SKM-1 (cell line): ENCODE results near the gene STX8.
"Not testable (repeated sequence)": the region's sequence is repeated elsewhere in the genome, so short reads cannot be mapped to it uniquely, and the experiment has no call there.

Experiments used
- DNase-seq: peaks from one replicate; lab custom pipeline; 2025; ENCODE audit not compliant: unreplicated experiment; lab: John Stamatoyannopoulos, UW

Gene STX8

DNA sequence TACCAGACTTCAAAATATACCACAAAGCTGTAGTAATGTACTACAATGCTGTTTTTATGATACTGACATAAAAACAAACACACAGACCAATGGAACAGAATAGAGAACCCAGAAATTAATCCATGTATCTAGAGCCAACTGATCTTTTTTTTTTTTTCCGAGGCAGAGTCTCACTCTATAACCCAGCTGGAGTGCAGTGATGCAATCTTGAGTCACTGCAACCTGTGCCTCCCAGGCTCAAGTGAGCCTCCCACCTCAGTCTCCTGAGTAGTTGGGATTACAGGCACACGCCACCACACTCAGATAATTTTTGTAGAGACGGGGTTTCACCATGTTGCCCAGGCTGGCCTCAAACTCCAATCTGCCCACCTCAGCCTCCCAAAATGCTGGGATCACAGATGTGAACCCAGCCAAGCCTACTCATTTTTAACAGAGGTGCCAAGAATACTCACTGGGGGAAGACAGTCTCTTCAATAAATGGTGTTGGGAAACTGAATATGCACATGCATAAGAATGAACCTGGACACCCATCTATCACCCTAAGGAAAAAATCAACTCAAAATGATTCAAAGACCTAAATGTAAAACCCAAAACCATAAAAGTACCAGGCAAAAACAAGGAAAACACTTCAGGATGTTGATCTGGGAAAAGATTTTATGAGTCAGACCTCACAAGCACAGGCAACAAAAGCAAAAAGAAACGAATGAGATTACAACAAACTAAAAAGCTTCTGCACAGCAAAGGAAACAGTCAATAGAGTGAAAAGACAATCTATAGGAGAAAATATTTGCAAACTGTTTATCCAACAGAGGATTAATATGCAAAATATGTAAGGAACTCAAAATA lies 63.1 kb downstream of the STX8 start:
- DNase-seq, result no peak

DNA sequence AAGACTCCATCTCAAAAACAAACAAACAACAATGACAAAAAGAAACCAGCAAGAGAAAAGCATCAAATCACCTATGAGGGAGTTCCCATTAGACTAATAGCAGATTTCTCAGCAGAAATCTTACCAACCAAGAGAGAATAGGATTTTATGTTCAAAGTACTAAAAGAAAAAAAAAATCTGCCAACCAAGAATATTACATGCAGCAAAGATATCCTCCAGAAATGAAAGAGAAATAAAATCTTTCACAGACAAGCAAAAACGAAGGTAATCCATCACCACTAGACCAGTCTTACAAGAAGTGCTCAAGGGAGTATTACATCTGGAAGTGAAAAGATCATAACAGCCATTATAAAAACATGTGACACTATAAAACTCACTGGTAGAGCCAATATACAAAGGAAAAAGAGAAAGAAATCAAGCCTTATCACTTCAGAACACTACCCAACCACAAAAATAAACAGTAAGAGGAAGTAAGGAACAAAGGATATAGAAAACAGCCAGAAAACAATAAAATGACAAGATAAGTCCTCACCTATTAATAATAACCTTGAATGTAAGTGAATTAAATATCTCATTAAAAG lies 66.3 kb downstream of the STX8 start:
- no peak for DNase-seq

DNA sequence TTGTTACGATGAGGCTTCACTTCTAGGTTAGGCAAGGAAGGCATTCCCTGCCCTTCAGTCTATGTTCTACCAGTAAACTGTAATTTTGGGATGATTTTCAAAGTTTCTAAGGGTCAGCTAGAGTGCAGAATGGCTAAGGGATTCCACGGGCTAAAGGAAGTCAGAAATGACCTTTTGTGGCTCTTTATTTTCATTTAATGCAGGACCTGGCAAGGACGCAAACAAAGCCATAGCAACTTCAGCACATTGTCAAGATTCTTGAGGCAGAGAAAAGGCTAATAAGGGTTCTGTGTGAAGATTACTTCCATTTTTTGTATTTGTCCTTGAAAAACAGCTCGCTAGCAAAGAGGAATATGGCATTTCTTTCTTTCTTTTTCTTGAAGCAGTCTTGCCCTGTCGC lies 76.6 kb downstream of the STX8 start:
- no peak for DNase-seq

DNA sequence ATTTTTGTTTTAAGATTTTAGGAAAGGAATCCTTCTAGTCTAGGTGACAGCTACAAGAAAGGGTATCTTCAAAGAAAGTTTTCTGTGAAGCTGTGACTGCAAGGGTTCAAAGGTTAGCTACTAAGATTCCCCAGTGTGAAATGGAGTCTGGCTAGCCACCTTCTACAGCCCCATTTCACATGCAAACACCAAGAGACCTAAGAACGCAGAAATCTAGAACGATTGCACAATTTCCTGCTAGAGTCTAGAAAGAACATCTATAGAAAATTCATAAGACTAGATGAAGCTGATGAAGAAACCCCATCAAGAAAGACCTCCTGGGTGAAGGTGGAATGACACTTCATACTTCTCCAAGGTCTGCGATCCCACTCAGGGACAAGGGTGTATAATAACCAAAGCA lies 77.1 kb downstream of the STX8 start:
- no peak for DNase-seq

DNA sequence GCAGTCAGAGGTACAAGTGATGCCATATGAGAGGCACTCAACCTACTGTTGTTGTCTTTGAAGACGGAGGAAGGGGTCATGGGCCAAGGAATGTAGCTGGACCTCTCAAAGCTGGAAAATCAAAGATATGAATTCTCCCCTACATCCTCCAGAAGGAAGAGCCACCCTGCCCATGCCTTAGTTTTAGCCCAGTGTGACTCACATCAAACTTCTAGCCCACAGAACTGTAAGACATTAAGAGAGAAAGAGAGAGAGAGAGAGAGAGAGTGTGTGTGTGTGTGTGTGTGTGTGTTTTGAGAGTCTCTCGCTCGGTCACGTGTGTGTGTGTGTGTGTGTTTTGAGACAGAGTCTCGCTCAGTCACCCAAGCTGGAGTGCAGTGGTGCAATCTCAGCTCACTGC lies 87.1 kb downstream of the STX8 start:
- DNase-seq, result no peak

DNA sequence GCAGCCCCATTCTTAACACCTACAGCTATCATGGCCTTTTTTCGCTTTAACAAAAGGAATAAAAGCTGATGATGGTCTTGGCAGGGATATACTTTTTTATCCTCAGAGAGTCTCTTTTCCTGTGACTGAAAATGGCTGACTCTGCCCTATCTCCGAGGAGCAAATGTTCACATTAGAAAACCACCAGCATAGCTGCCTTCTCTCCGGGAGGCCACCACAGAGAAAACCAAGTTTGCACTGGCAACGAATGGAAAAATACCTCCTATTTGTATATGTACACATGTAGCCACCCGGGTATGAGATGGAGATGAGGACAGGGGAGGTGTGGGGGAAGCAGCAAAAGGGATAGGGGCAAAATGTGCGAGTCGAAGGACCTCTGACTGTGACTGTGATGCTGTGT lies 88.2 kb downstream of the STX8 start:
- no peak for DNase-seq

DNA sequence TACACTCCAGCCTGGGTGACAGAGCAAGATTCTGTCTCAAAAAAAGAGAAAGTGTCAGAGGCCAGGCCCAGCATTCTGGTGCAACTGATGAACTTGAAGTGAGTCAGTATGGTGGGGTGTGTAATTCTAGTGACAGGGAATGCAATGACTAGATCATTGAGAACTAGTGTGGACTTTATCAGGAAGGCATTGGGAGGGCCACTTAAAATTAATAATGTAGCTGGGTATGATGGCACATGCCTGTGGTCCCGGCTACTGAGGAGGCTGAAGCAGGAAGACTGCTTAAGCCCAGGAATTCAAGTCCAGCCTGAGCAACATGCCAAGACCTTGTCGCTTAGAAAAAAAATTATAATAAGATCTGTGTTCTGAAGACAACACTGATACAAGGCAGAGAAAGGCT lies 90.8 kb downstream of the STX8 start:
- DNase-seq, result no peak

DNA sequence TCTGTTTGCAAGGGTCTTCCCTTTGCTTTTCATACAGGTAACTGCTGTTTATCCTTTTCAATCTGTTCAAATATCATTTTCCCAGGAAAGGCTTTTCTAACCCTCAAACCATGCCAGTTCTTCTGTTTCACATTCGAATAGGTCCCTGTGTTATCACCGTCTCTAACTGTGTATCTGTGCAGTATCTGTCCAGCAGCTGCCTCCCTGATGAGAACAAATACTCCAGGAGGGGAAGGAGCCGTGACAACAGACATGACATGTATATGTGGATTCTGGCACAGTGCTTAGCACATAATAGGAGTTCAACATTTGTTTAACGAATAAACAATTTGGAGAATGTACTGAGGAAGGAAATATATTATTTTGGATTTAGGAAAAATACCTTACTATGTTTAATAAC lies 95.7 kb downstream of the STX8 start:
- DNase-seq, result no peak

DNA sequence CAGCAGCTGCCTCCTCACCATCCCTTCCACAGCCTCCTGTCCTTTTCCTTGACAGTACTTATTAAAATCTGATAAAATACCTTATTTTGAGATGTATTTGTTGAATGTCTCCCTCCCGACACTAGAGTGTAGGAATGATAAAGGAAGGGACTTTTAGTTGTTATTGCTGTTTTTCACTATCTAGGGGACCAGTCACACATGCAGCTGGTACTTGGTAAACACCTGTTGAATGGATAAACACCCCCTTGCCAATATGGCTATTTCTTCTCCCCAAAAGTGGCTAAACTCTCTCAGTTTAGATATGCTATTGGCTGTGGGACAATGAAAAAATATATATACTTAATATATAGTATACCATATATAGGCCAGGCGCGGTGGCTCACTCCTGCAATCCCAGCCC lies 96.7 kb downstream of the STX8 start:
- DNase-seq, result no peak

DNA sequence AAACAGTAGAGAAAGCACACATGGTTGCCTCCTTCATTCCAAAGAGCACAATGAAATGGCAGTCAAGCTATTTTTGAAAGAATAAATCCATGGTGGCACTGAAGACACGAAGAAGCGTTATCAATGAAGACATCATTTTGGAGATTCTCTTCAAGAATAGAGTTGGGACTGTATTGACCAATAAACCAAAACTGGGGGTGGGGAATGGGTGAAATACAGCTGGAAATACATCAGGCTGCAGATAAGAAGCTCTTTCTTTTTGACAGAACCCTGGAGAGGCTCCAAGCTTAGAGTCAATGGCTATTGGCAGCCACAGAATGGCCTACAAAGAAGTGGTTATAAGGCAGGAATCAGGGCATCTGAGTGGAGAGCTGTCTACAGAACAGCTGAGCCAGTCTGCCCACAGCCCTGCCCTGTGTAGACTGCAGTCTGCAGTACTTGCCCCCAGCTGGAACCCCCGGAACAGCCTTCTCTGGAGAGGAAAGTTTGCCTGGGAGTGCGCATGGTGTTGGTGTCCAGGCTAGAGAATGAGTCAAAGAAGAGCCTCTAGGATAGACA lies 100.4 kb downstream of the STX8 start:
- no peak for DNase-seq

DNA sequence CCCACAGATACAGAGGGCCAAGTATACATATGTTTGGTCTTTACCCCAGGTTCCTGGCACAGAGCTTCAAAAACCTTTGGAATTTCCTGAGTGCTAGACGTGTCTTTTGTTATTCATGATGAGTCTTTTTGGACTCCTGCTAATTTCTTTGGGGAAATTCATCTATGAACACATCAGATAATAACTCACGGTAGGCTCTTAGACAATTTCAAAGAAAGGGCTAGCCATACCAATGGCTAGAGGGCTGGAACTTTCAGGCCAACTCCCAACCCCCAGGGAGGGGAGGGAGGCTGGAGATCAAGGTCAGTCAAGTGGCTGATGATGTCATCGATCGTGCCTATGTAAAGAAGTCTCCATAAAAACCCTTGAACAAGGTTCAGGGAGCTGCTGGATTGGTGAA lies 101.9 kb downstream of the STX8 start:
- no peak for DNase-seq

DNA sequence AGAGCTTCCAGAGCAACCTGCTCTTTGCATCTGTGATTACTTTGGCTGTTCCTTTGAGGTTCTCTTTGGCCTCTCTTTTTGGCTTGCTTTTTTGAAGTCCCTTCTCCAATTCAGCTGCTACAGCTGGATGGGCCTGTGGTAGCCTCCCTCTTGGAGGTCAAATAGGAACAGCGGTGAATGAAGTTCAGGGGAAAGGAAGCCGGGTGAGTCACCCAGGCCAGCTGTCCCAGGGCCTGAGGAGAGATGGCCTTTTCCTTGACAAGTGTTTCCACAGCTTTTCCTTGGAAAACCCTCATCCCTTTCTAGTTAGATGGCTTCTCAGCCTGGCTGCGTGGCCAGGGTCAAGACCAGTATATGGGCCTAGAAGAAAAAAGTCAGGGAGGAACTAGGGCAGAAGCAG lies 103.1 kb downstream of the STX8 start:
- DNase-seq, result no peak

DNA sequence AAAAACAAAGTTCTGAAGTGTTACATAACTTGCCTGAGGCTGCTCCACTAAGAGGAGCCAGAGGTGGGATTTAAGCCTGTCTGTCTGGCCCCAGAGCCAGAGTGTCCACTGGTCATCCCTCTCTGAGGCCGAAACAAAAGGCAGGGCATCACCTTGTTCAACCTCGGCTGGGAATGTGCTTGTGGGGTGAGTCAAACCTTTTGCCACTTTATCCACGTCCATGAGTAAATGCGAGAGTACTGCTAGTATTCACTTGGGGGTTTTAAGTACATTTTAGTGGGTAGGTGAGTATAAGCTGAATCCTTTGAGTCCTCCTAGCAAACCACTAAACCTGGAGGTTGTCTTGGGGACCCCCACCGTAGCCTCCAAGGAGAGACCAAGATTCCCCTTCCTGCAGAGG lies 103.5 kb downstream of the STX8 start:
- DNase-seq, result no peak

DNA sequence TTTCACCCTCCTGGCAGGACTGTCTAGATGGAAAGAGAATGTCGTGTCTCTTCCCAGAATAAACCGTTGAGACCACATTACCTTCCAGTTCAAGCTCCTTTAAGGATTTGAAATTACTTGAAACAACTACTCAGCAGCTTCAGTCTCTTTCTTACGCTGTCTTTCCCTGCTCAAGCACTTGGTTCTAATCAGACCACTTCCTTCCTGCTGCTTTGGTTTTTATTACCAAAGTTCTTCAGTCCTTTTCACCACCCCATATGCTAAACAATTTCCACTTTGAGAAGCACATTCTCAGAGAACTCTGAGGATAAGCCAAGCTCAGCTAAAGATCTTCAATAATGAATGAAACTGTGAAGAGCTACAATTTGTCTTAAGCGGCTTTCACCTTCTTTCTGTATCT lies 105.4 kb downstream of the STX8 start:
- DNase-seq, result no peak

DNA sequence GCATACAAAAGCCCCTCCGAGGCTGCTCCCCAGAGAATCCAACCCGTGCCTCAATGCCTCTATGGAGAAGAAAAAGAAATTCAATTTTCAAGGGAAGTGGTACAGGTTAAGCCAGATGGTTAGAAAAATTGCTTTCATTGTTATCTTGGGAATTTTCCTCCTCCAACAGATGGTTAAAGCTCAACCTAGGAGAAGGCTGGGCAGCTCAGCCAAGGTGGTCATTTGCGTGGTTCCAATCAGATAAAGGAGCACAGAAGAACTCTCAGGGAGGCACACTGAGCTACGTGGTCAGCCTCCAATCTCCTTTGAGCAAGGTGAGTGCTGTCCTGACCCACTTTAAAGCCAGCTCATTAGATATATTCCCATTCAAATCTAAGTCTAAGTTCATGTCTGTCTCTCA lies 106.7 kb downstream of the STX8 start:
- no peak for DNase-seq

DNA sequence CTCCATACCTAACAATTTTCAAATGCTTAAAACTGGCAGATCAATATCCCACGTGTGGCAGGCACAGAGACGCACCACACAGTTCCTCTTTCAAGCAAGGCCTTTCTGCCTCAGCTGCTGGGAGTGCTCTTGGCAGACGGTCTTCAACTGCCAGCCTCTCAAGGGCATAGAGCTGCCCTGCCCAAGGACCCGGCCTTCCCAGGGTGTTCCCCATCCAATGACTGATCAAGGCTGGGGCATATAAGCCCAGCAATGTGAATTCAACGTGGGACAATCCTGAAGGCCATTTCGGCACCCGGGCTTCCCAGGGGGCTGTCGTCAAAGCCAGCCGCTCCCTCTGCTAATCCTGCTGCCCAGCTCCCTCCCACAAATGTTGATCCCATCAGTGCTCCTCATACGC lies 107.1 kb downstream of the STX8 start:
- DNase-seq, result no peak

DNA sequence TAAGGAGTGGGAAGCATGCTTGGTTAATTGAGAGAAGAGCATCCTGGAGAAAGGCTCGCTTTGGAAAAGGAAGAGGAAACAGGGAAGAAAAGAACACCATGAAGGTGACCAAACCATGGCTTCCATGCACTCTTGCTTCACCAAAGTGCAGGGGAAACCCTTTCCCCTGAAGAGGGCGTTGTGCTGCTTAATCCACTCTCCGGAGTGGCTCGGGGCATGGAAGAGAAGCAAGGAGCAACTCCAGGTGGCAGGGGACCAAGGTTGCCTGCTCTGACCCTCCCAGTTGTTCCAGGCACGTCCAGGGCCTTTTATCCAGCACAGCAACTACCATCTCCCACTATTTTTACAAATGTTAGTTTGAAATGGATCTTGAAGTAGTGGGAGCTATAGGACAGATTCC lies 108.1 kb downstream of the STX8 start:
- no peak for DNase-seq

DNA sequence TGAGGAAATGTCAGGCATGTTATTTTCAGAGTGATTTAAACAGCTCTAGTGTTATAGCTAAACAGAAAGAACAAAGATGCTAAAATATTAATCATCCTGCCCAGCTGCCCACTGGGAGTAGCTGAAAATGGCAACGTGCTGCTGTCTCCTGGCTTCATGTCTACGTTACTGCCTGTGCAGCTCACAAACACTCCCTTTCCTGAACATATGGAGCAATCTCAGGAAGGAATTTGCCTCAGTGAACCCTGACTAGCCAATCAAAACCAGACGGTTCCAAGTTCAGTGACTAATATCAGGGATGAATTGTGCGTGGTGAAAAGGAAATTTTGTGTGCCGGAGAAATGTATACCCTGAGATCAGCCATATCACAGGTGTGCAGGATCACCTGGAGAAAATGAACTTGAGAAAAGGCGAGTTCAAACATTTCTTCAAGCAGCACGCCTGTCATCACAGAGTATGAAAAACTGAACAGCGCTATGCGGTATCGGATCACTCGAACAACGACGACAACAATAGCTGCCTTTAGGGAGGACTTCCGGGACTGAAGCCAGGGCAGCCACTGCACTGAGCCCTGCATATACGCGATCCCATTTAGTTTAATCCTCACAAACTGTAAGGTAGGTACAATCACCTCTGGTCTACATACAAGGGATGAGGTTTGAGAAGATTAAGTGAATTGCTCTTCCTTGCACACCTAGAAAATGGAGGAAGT lies 110.3 kb downstream of the STX8 start:
- DNase-seq, result no peak

DNA sequence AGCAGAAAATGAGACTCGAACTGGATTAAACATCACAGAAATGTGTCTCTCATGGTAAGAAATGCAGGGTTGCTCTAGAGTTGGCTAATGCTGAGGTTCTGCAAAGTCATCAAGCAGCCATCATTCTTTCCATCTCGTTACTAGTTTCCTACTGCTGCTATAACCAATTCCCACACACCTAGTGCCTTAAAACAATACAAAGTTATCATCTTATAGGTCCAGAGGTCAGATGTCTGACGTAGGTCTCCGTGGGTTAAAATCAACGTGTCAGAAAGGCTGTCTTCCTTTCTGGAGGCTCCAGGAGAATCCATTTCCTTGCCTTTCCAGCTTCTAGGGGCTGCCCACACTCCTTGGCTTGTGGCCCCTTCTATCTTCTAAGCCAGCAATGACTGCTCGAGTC lies 118.6 kb downstream of the STX8 start:
- no peak for DNase-seq

DNA sequence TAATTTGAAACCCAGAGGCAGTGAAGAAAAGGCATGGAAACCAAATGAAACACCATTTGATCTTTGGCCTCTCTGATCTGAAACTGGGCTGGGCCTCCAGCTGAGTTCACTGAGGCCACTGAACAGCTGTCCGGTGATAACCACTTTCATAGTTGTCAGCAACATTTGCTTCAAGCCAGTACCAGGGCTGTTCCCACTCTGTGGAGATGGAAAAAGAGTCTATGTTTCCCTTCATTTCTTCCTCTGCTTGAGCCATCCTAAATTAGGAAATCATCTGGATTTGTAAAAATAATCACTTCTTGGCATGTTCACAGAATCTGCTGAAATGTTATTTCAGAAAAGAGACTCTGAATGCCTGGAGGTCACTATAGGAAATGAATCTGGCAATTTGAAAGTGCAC lies 119.3 kb downstream of the STX8 start:
- no peak for DNase-seq

DNA sequence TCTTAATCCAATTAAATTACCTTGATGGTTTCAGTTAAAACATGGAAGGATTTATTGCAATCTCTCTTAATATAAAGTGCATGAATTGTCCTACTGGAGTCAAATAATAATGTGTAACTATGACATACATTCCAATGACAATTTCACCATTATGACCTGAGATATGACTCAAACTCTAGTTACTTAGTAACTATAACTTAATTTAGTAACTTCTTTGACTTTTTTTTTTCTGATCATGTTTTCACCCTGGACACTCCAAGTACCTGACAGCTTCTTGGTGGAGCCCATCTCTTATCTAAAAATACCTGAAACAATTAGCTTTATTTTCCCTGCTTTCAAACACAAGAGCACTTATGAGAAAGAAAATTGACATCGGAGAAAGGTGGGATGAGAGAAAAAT lies 123.7 kb downstream of the STX8 start:
- DNase-seq, result no peak

DNA sequence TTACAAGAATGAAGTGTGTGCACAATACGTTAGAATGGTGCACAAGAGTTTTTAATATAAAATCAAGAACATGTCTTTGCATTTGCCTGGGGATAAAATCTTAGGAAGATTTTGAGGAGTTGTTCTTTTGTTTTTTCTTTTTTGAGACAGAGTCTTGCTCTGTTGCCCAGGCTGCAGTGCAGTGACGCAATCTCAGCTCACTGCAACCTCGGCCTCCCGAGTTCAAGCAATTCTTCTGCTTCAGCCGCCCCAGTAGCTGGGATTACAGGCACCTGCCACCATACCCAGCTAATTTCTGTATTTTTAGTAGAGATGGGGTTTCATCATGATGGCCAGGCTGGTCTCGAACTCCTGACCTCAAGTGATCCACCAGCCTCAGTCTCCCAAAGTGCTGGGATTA lies 128.3 kb downstream of the STX8 start:
- DNase-seq, result not testable (repeated sequence)
